Neural cell (in vitro differentiated cells): ENCODE measurements around the gene NPHP4. TPM values are rescaled to one million over a fixed set of nuclear protein-coding genes. Genes with fewer than 3 reads are reported as not detected.

Experiments used
- H2AFZ ChIP-seq: fragments of 200-600, 300-800 bp; sonication (generic), shearing (Covaris generic); 2 replicates; pipeline ENCODE4 v1.6.0; 2014; ENCODE audit warnings: low read depth, mild to moderate bottlenecking, antibody characterized with exemption, low read length, moderate library complexity
- H3F3A ChIP-seq: fragments of 200-600 bp; shearing (Covaris generic); 2 replicates; pipeline ENCODE4 v1.6.1; 2016; ENCODE audit warnings: mild to moderate bottlenecking, moderate library complexity, mixed read lengths, antibody characterized with exemption, low read length; ENCODE audit not compliant: insufficient read depth, poor library complexity, severe bottlenecking
- H3K27ac ChIP-seq: fragments of 200-600, 300-800 bp; sonication (generic), shearing (Covaris generic); 2 replicates; pipeline ENCODE4 v1.5.1; 2014; ENCODE audit warnings: mild to moderate bottlenecking, low read length, moderate library complexity
- H3K27me3 ChIP-seq: fragments of 300-800, 200-600 bp; sonication (generic), shearing (Covaris generic); 2 replicates; pipeline ENCODE4 v1.6.0; 2014; ENCODE audit warnings: mild to moderate bottlenecking, low read depth, low read length, moderate library complexity; ENCODE audit not compliant: insufficient read depth
- H3K36me3 ChIP-seq: fragments of 300-800, 200-600 bp; sonication (generic), shearing (Covaris generic); 2 replicates; pipeline ENCODE4 v1.5.1; 2014; ENCODE audit warnings: mild to moderate bottlenecking, antibody characterized with exemption, low read length, moderate library complexity; ENCODE audit not compliant: insufficient read depth
- H3K4me2 ChIP-seq: fragments of 300-800, 200-600 bp; sonication (generic), shearing (Covaris generic); 2 replicates; pipeline ENCODE4 v1.6.0; 2014; ENCODE audit warnings: mild to moderate bottlenecking, low read length
- H3K4me3 ChIP-seq: fragments of 300-800, 200-600 bp; sonication (generic), shearing (Covaris generic); 2 replicates; pipeline ENCODE4 v1.5.1; 2014; ENCODE audit warnings: mild to moderate bottlenecking, low read length, moderate library complexity
- H3K79me2 ChIP-seq: fragments of 200-600 bp; shearing (Covaris generic); replicated peaks from 2 replicates; pipeline ENCODE4 v1.6.0; 2014; ENCODE audit warnings: mild to moderate bottlenecking, low read length, moderate library complexity; ENCODE audit not compliant: insufficient read depth
- H3K9ac ChIP-seq: fragments of 300-800, 200-600 bp; sonication (generic), shearing (Covaris generic); 2 replicates; pipeline ENCODE4 v1.6.1; 2016; ENCODE audit warnings: mild to moderate bottlenecking, low read length, mixed read lengths
- H3K9me2 ChIP-seq: fragments of 200-600 bp; shearing (Covaris generic); 2 replicates; pipeline ENCODE4 v1.6.1; 2016; ENCODE audit warnings: mild to moderate bottlenecking, low read length, mixed read lengths; ENCODE audit not compliant: insufficient read depth
- H3K9me3 ChIP-seq: fragments of 200-600, 300-800 bp; sonication (generic), shearing (Covaris generic); 2 replicates; pipeline ENCODE4 v1.6.1; 2016; ENCODE audit warnings: mild to moderate bottlenecking, mixed run types, low read length, moderate library complexity, mixed read lengths
- H4K20me1 ChIP-seq: fragments of 200-600 bp; shearing (Covaris generic); 2 replicates; pipeline ENCODE4 v1.6.1; 2016; ENCODE audit warnings: mild to moderate bottlenecking, mixed run types; ENCODE audit not compliant: insufficient read depth
- CTCF ChIP-seq: fragments of 450-650 bp; IDR thresholded peaks from 2 replicates; pipeline ENCODE4 v1.5.1; 2014; ENCODE audit warnings: antibody characterized with exemption, mild to moderate bottlenecking, moderate library complexity; ENCODE audit not compliant: poor library complexity, severe bottlenecking
- EP300 ChIP-seq: fragments of 450-650 bp; conservative IDR thresholded peaks from 2 replicates; pipeline ENCODE4 v1.6.1; 2014; ENCODE audit warnings: antibody characterized with exemption, mild to moderate bottlenecking, moderate library complexity; ENCODE audit not compliant: poor library complexity, severe bottlenecking
- EZH2 ChIP-seq: fragments of 200-600, 300-800 bp; shearing (Covaris generic), sonication (generic); IDR thresholded peaks from 2 replicates; pipeline ENCODE4 v1.6.1; 2014; ENCODE audit warnings: antibody characterized with exemption, low read length, borderline replicate concordance, mild to moderate bottlenecking; ENCODE audit not compliant: insufficient read depth, poor library complexity, severe bottlenecking
- POLR2AphosphoS5 ChIP-seq: IDR thresholded peaks from 2 replicates; pipeline ENCODE4 v1.6.1; 2012
- RAD21 ChIP-seq: fragments of 450-650 bp; conservative IDR thresholded peaks from 2 replicates; pipeline ENCODE4 v1.6.1; 2014; ENCODE audit warnings: antibody characterized with exemption, mild to moderate bottlenecking, moderate library complexity
- REST ChIP-seq: IDR thresholded peaks from 2 replicates; pipeline ENCODE4 v1.6.1; 2012; ENCODE audit warnings: borderline replicate concordance
- TAF1 ChIP-seq: IDR thresholded peaks from 2 replicates; pipeline ENCODE4 v1.6.1; 2012; ENCODE audit warnings: low read depth
- polyA plus RNA-seq: library from polyadenylated mRNA; depleted of rRNA; stranded (reverse); fragments of >200 nt; gene quantifications from 2 replicates; pipeline ENCODE4 v1.2.3, GENCODE V29; 2014

NPHP4 gene
- polyA plus RNA-seq, 1 donor from 2014 or later = 17.1 TPM

- Histone ChIP-seq H3K4me2 (peak overlapping the region; percentile 1), H3K9ac (no peak overlapping the region), H3K27me3 (no peaks in the 10 kb centered on the region), H3K9me2 (no peaks in the 10 kb centered on the region), H3K79me2 (no peaks in the 10 kb centered on the region), H4K20me1 (no peaks in the 10 kb centered on the region), H3F3A (no peaks in the 10 kb centered on the region), H3K27ac (no peak overlapping the region), H3K9me3 (no peaks in the 10 kb centered on the region), H3K36me3 (no peaks in the 10 kb centered on the region), H2AFZ (no peak overlapping the region), H3K4me3 (peak overlapping the region; percentile 36)
- TF ChIP-seq RAD21 (peak; percentile 33), EP300 (peak; percentile 15), POLR2AphosphoS5 (peak; percentile 43), EZH2 (no peak), CTCF (peak; percentile 35)
These were observed 95.2 kb downstream of the NPHP4 start for GRCh38 chr1:5896706-5897660.

- no peak for TF ChIP-seq REST
- no peak for TF ChIP-seq POLR2AphosphoS5
- no peak for TF ChIP-seq EZH2
- no peak for TF ChIP-seq TAF1
- no peak for TF ChIP-seq RAD21
- Histone ChIP-seq H4K20me1 (no peaks in the 10 kb centered on the region), H3F3A (no peaks in the 10 kb centered on the region), H3K4me3 (no peak overlapping the region), H2AFZ (no peak overlapping the region), H3K27me3 (no peaks in the 10 kb centered on the region), H3K79me2 (no peaks in the 10 kb centered on the region), H3K9me3 (no peaks in the 10 kb centered on the region), H3K4me2 (no peak overlapping the region), H3K36me3 (no peaks in the 10 kb centered on the region), H3K27ac (no peak overlapping the region), H3K9me2 (no peaks in the 10 kb centered on the region), H3K9ac (no peak overlapping the region)
These were observed 96.5 kb downstream of the NPHP4 start for GRCh38 chr1:5895446-5896406.
